Endothelial cell of umbilical vein (primary cell): ENCODE results near the gene NT5C1B. TPM values are rescaled to one million over a fixed set of nuclear protein-coding genes. Genes with fewer than 3 reads are reported as not detected.

Experiments
- BruUV-seq: library from RNA; stranded (reverse); fragments of 400-500 nt; replicated peaks from 2 replicates; lab custom pipeline; 2021; lab: Mats Ljungman, UMichigan
- CTCF ChIA-PET: fragments of 300-600, 350-600 bp; sonication (Branson Sonifier 250); formaldehyde crosslinking; loops from one replicate; lab custom pipeline; 2021; ENCODE audit warnings: antibody characterized with exemption, inconsistent platforms; lab: Charles Lee
- POLR2A ChIA-PET: fragments of 300-600, 350-600 bp; sonication (Branson Sonifier 250); formaldehyde crosslinking; loops from one replicate; lab custom pipeline; 2021; ENCODE audit warnings: antibody characterized with exemption, inconsistent platforms; lab: Charles Lee
- DNase-seq: peaks from one replicate; pipeline ENCODE4 v3.0.0-alpha.2; 2011; ENCODE audit warnings: low read depth, low spot score
- FAIRE-seq: peaks from 2 replicates; lab custom pipeline; 2011; peaks lifted over from hg19 to GRCh38; lab: Jason Lieb, UNC
- H2AFZ ChIP-seq: 2 replicates; pipeline ENCODE4 v1.6.0; 2012; ENCODE audit warnings: low read depth, low read length, control low read depth, inconsistent platforms
- H3K27ac ChIP-seq: 2 replicates; pipeline ENCODE4 v1.5.1; 2011; ENCODE audit warnings: low read depth, mild to moderate bottlenecking, control low read depth, low read length, moderate library complexity; ENCODE audit not compliant: insufficient read depth
- H3K27me3 ChIP-seq, 2 experiments: 2 replicates each; pipeline versions ENCODE4 v1.6.0 to v1.6.1; 2011; ENCODE audit warnings: low read length in 2 of 2, mixed read lengths in 1 of 2; ENCODE audit not compliant: control insufficient read depth in 2 of 2, insufficient read depth in 2 of 2
- H3K36me3 ChIP-seq, 2 experiments: 2 replicates in 1 of 2; 3 replicates in 1 of 2; pipeline ENCODE4 v1.5.1; 2011; ENCODE audit warnings: low read length in 2 of 2, mild to moderate bottlenecking in 1 of 2, moderate library complexity in 1 of 2; ENCODE audit not compliant: control insufficient read depth in 2 of 2, insufficient read depth in 2 of 2; ENCODE audit errors: extremely low read depth in 1 of 2
- H3K4me1 ChIP-seq: 3 replicates; pipeline ENCODE4 v1.5.1; 2011; ENCODE audit warnings: mild to moderate bottlenecking, low read length; ENCODE audit not compliant: control insufficient read depth, insufficient read depth; ENCODE audit errors: extremely low read depth
- H3K4me2 ChIP-seq: 2 replicates; pipeline ENCODE4 v1.6.1; 2011; ENCODE audit warnings: low read length, control low read depth, mixed read lengths; ENCODE audit not compliant: insufficient read depth
- H3K4me3 ChIP-seq, 3 experiments: fragments of 200-600 bp in 1 of 3; sonication (generic), shearing (Covaris generic) in 1 of 3; replicated peaks in 1 of 3; 2 replicates each; pipeline ENCODE4 v1.5.1; 2011 to 2016; ENCODE audit warnings: control low read depth in 3 of 3, low read length in 3 of 3, mild to moderate bottlenecking in 2 of 3, inconsistent platforms in 1 of 3, low read depth in 1 of 3, moderate library complexity in 1 of 3; ENCODE audit not compliant: insufficient read depth in 1 of 3
- H3K79me2 ChIP-seq: 2 replicates; pipeline ENCODE4 v1.6.0; 2012; ENCODE audit warnings: low read length, inconsistent platforms; ENCODE audit not compliant: control insufficient read depth, insufficient read depth
- H3K9ac ChIP-seq: replicated peaks from 2 replicates; pipeline ENCODE3; 2011; ENCODE audit warnings: low read length, control low read depth; ENCODE audit not compliant: insufficient read depth; ENCODE audit errors: extremely low read depth
- H3K9me1 ChIP-seq: replicated peaks from 3 replicates; pipeline ENCODE4 v1.6.0; 2011; ENCODE audit warnings: mild to moderate bottlenecking, low read length; ENCODE audit not compliant: control insufficient read depth, insufficient read depth; ENCODE audit errors: extremely low read depth
- H3K9me3 ChIP-seq: replicated peaks from 2 replicates; pipeline ENCODE4 v1.5.1; 2012; ENCODE audit warnings: low read length, inconsistent platforms; ENCODE audit not compliant: control insufficient read depth, insufficient read depth
- H4K20me1 ChIP-seq: replicated peaks from 2 replicates; pipeline ENCODE3; 2011; ENCODE audit warnings: mild to moderate bottlenecking, low read length; ENCODE audit not compliant: control insufficient read depth, insufficient read depth; ENCODE audit errors: extremely low read depth
- EZH2 ChIP-seq: IDR thresholded peaks from 2 replicates; pipeline ENCODE4 v1.6.1; 2012; ENCODE audit warnings: borderline replicate concordance, low read depth, mild to moderate bottlenecking, moderate library complexity, low read length, inconsistent platforms; ENCODE audit not compliant: severe bottlenecking
- FOS ChIP-seq: IDR thresholded peaks from 2 replicates; pipeline ENCODE4 v1.6.1; 2011; ENCODE audit warnings: mild to moderate bottlenecking, low read length, moderate library complexity, borderline replicate concordance; ENCODE audit not compliant: insufficient read depth
- GATA2 ChIP-seq: IDR thresholded peaks from 2 replicates; pipeline ENCODE4 v1.7.0; 2011; ENCODE audit warnings: low read depth, mild to moderate bottlenecking, moderate library complexity, mixed read lengths, low read length; ENCODE audit not compliant: insufficient read length, insufficient read depth
- JUN ChIP-seq: IDR thresholded peaks from 2 replicates; pipeline ENCODE4 v1.6.1; 2011; ENCODE audit warnings: borderline replicate concordance, low read depth; ENCODE audit not compliant: insufficient read length, insufficient read depth
- MYC ChIP-seq: IDR thresholded peaks from one replicate; pipeline ENCODE4 v1.6.1; 2011; ENCODE audit warnings: mild to moderate bottlenecking, low read depth, low read length
- POLR2A ChIP-seq: IDR thresholded peaks from 2 replicates; pipeline ENCODE4 v1.6.1; 2012; ENCODE audit warnings: low read depth, mild to moderate bottlenecking, control low read depth, low read length
- POLR2AphosphoS5 ChIP-seq: IDR thresholded peaks from 2 replicates; pipeline ENCODE4 v1.6.1; 2012; ENCODE audit warnings: low read depth, mild to moderate bottlenecking, control low read depth, low read length, moderate library complexity; ENCODE audit not compliant: insufficient read depth
- dilution Hi-C: fragments of 300-500 bp; cut with MboI; formaldehyde crosslinking; loops from one replicate; pipeline ENCODE4 v1.15.0; 2019; ENCODE audit warnings: low sequenced_read_pairs; ENCODE audit not compliant: extremely low pct_ligation_motif_present
- intact Hi-C: fragments of 100-400 bp; cut with micrococcal nuclease; formaldehyde crosslinking; loops from one replicate; pipeline ENCODE4 v1.10.0; 2022
- polyA plus RNA-seq, 4 experiments: library from polyadenylated mRNA; depleted of rRNA in 3 of 4; stranded (reverse) in 3 of 4; unstranded in 1 of 4; fragments of >200 nt; gene quantifications; 2 replicates each; pipeline versions ENCODE4 v1.2.1 to v1.2.3, GENCODE V29; 2011 to 2012; ENCODE audit warnings: missing spikeins in 1 of 4
- total RNA-seq: library from RNA; stranded (reverse); gene quantifications from 2 replicates; pipeline ENCODE4 v1.2.3, GENCODE V29; 2021
- TF ChIP-seq, protein P1 (sequence below): IDR thresholded peaks from 2 replicates; pipeline ENCODE4 v1.6.1; 2011; ENCODE audit not compliant: insufficient read depth, insufficient read length
- TF ChIP-seq, protein P2 (sequence below), 2 donors: IDR thresholded peaks; 1 replicate in 1 of 2; 2 replicates in 1 of 2; pipeline ENCODE4 v1.5.1; 2011; ENCODE audit warnings: low read length in 2 of 2, mild to moderate bottlenecking in 2 of 2, moderate library complexity in 2 of 2, control low read depth in 1 of 2, inconsistent platforms in 1 of 2, low read depth in 1 of 2; ENCODE audit not compliant: insufficient read depth in 1 of 2; ENCODE audit errors: extremely low read depth in 1 of 2

The NT5C1B gene
- total and polyA plus RNA-seq, 2 donors (not counting 3 experiments of a cell fraction or from before 2014, with no cell fraction given): not detected

DNA sequence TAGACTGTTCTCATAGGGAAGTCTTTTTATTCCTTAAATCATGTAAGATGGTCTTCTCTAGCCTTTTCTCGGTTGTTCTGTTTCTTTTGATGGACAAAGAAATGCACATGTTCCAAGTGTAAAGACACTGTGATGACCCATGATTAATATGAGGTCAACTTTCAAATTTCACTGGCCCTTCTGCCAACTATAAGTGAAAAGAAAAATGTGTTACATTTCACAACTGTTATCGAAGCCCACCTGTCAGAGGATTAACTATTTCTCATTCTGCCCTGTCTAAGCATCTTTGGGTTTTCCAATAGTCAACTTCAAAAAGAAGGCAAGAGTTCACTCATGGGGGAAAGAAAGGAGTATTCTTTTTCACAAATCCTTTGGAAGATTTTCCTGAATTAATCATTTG lies 32.2 kb downstream of the NT5C1B start:
- dilution Hi-C loops (no loop called here), intact Hi-C loops (no loop called here)

More for the DNA sequence above, 32.2 kb downstream of the NT5C1B start:
- Histone ChIP-seq H3K79me2 (peaks cover 15% of the 10 kb centered on the region), H2AFZ (no peak overlapping the region), H3K4me1 (peaks cover 29% of the 10 kb centered on the region), H3K4me2 (no peak overlapping the region), H3K9me3 (no peaks in the 10 kb centered on the region), H3K9ac (no peak overlapping the region), H3K27ac (no peak overlapping the region), H3K4me3 (no peak overlapping the region), H4K20me1 (no peaks in the 10 kb centered on the region), H3K9me1 (peaks cover 6% of the 10 kb centered on the region), H3K36me3 (peaks cover 5 to 9% of the 10 kb centered on the region in 2 experiments), H3K27me3 (no peaks in the 10 kb centered on the region)
- no peak for DNase-seq
- ChIA-PET CTCF (no interaction called here), POLR2A (no interaction called here)
- FAIRE-seq: no peak
- TF ChIP-seq POLR2A: no peak
- no peak for TF ChIP-seq GATA2
- no peak for TF ChIP-seq JUN
- no peak for TF ChIP-seq FOS
- no peak for TF ChIP-seq MYC
- no peak for TF ChIP-seq POLR2AphosphoS5
- TF ChIP-seq, protein P1, sequence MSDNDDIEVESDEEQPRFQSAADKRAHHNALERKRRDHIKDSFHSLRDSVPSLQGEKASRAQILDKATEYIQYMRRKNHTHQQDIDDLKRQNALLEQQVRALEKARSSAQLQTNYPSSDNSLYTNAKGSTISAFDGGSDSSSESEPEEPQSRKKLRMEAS: no peak
- TF ChIP-seq, protein P2, sequence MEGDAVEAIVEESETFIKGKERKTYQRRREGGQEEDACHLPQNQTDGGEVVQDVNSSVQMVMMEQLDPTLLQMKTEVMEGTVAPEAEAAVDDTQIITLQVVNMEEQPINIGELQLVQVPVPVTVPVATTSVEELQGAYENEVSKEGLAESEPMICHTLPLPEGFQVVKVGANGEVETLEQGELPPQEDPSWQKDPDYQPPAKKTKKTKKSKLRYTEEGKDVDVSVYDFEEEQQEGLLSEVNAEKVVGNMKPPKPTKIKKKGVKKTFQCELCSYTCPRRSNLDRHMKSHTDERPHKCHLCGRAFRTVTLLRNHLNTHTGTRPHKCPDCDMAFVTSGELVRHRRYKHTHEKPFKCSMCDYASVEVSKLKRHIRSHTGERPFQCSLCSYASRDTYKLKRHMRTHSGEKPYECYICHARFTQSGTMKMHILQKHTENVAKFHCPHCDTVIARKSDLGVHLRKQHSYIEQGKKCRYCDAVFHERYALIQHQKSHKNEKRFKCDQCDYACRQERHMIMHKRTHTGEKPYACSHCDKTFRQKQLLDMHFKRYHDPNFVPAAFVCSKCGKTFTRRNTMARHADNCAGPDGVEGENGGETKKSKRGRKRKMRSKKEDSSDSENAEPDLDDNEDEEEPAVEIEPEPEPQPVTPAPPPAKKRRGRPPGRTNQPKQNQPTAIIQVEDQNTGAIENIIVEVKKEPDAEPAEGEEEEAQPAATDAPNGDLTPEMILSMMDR (IDR thresholded peaks at IDR 0.05; ENCODE audit: extremely low read depth in 1 of 2, insufficient read depth in 1 of 2, low read depth in 1 of 2, low read length in 2 of 2): no peak
- TF ChIP-seq EZH2: no peak
- no TSS peak for BruUV-seq
